WI38 (cell line): Measurements from ENCODE around the gene TTC39C.

ENCODE experiments used
- H3K4me3 ChIP-seq: 2 replicates; pipeline ENCODE4 v1.5.1; 2011; ENCODE audit warnings: low read depth, mild to moderate bottlenecking, control low read depth, low read length
- TF ChIP-seq, protein P1 (sequence below): IDR thresholded peaks from 2 replicates; pipeline ENCODE4 v1.5.1; 2012; ENCODE audit warnings: low read depth, mild to moderate bottlenecking, control low read depth, low read length

Gene TTC39C

DNA sequence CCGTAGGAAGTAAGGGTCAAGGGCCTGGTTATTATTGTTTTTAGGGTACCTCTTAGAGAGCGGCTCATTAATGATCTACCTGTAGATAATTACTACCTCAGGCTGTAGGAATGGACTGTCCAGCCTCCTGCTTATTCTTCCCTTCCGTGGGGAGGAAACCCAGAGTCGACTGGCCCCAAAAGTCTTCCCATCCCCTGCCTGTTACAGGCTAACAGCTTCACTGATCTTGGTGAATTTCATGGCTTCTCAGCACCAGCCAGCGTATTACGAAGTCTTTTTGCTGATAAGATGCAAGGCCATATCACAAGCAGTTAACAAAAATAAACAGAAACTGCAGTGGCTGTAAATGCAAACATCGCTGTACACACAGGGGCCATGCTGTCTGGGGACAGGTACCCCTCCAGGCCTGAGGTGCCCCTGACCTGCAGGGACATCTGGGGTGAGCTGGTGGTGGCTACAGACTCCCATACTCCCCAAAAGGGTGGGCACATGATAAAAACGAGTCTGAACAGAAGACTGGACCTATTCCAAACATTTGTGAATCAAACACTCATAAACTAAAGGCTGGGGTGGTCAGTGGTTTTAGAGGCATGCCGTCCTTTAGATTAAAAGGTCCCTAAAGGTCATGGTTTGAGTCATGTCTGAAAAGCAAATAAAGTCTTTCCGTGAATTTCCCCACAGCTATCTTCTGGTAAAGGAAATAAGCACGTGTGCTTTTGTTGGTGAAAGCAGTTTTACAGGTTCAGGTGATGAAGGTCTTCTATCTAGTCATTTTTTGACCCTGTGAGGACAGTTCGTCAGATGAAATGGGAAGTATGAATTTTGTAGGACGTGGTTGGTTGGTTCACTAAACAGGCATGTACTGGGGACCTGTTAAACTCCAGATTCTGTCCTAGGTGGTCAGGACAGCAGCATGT, 36.7 kb downstream of the TTC39C start:
- H3K4me3 ChIP-seq = no peak overlapping the region
- TF ChIP-seq, protein P1, sequence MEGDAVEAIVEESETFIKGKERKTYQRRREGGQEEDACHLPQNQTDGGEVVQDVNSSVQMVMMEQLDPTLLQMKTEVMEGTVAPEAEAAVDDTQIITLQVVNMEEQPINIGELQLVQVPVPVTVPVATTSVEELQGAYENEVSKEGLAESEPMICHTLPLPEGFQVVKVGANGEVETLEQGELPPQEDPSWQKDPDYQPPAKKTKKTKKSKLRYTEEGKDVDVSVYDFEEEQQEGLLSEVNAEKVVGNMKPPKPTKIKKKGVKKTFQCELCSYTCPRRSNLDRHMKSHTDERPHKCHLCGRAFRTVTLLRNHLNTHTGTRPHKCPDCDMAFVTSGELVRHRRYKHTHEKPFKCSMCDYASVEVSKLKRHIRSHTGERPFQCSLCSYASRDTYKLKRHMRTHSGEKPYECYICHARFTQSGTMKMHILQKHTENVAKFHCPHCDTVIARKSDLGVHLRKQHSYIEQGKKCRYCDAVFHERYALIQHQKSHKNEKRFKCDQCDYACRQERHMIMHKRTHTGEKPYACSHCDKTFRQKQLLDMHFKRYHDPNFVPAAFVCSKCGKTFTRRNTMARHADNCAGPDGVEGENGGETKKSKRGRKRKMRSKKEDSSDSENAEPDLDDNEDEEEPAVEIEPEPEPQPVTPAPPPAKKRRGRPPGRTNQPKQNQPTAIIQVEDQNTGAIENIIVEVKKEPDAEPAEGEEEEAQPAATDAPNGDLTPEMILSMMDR = no peak

DNA sequence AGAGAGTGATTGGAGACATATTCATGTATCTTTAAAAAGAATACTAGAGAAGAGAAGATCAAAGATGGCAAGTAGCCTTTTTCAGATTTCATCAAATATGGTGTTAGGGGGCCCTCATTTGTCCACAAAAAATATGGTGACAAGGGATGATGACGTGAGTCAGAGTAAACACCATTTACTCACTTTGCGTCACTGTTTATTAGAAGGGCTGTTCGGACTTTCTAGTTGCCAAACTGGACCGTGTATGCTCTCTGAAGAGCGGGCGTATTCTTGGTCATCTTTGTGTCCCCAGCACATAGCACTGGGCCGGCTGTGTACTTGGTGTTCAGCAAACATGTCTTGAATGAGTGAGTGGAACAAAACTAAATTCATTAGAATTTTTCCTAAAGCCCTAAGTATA, 37.5 kb downstream of the TTC39C start:
- TF ChIP-seq, protein P1 = no peak
- no peak overlapping the region for H3K4me3 ChIP-seq

DNA sequence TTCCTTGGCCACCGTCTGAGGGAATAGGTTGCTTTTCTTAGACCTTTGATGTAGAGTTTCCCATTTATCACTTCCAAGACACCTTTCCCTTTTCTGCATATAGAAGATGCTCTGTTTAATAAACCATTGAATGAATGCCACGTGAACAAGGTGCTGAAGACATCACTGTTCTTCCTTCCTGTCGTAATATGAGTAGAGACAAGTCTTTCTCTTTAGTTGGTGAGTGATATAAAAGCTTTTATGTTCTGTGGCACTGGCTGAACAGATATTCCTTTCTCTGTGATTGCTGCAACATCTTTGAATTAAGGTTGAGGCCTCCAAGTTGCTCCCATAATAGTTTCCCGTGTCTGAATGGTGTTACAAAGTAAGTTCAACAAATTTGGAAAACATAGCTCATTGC, 38.7 kb downstream of the TTC39C start:
- TF ChIP-seq, protein P1 = no peak
- H3K4me3 ChIP-seq = no peak overlapping the region

DNA sequence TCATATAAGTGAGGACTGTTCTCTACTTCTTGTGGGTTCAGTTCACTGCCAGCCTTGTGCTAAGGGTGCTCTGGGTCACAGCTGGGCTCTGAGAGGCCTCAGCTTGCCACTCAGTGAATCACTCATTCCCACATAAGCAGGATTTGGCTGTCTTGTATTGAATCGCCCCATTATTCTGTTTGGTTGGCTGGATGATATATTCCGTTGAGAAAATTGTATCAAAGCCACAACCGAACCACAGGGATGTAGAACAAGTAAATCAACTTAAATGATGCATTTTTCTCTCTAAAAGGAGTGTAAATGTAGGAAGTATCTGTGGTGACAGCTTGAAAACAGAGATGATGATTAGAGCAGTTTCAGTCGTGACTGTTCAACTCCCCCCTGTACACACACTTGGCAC, 39.6 kb downstream of the TTC39C start:
- H3K4me3 ChIP-seq = no peak overlapping the region
- TF ChIP-seq, protein P1 = no peak

DNA sequence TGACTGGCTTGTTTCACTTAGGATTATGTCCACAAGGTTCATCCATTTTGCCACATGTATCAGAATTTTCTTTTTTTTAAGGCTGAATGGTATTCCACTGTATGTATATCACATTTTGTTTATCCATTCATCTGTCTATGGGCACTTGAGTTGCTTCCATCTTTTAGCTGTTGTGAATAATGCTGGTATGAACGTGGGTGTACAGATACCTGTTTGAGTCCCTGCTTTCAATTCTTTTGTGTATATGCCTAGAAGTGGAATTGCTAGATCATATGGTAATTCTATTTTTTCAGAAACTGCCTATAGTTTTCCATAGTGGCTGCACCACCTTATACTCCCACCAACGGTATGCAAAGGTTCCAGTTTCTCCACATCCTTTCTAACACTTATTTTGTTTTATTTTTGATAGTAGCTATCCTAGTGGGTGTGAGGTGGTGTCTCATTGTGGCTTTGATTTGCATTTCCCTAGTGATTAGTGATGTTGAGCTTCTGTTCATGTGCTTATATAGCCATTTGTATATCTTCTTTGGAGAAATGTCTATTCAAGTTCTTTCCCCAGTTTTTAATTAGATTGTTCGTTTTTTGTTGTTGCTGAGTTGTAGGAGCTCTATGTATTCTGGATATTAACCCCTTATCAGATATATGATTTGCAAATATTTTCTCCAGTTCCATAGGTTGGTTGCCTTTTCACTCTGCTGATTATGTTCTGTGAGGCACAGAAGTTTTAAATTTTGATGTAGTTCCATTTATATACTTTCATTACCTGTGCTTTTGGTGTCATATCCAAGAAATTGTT, 40.7 kb downstream of the TTC39C start:
- TF ChIP-seq, protein P1 = no peak
- no peak overlapping the region for H3K4me3 ChIP-seq

DNA sequence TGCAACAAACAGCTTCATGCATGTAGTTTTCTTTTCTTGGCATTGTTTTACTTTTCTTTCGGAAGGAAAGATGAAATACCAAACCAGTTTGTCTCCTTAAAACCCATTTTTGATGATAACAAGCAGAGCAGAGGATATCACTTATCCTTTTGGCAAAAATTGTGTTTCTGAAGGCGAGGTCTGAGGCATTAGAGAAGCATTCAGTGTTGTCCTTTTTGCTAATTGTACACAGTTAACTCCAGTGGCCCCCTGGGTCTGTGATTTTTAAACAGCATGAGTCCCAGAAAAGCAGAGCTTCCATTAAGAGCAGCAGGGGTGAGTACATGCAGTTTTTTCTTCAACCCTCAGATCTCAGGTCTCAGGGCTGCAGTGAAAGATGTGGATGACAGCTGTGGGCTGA, 41.3 kb downstream of the TTC39C start:
- TF ChIP-seq, protein P1 = no peak
- H3K4me3 ChIP-seq = no peak overlapping the region

DNA sequence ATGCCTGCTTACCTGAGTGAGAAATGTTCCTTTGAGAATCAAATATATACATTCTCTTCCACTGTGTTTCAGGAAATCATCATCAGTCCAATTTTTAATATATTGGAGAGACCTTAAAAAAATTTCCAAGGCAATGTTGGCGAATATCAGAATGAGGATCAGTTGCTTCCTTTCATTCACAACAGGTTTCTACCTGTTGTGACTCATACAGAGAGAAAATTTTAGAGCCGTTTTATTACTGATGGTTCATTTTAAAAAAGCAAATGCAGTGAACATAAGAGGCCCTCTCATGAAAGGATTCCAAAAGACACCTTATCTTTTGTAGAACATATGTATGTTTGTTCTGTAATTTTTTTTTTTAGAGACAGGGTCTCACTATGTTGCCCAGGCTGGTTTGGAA, 42.0 kb downstream of the TTC39C start:
- H3K4me3 ChIP-seq = no peak overlapping the region
- TF ChIP-seq, protein P1 = no peak
